Sigmoid colon (tissue), 4 donors: ENCODE data around the gene CPNE9.

Source experiments
- POLR2AphosphoS5 ChIP-seq, 4 donors: sonication (generic); formaldehyde crosslinking; IDR thresholded peaks; one replicate each; pipeline ENCODE4 v1.6.1; 2017; ENCODE audit warnings: antibody characterized with exemption in 4 of 4
- TF ChIP-seq, protein P1 (sequence below), 4 experiments: fragments of 450-650 bp in 3 of 4; fragments of 200-600 bp in 1 of 4; IDR thresholded peaks; one replicate each; pipeline ENCODE4 v1.5.1; 2016 to 2019; ENCODE audit warnings: antibody characterized with exemption in 4 of 4, mild to moderate bottlenecking in 3 of 4, moderate library complexity in 2 of 4

DNA sequence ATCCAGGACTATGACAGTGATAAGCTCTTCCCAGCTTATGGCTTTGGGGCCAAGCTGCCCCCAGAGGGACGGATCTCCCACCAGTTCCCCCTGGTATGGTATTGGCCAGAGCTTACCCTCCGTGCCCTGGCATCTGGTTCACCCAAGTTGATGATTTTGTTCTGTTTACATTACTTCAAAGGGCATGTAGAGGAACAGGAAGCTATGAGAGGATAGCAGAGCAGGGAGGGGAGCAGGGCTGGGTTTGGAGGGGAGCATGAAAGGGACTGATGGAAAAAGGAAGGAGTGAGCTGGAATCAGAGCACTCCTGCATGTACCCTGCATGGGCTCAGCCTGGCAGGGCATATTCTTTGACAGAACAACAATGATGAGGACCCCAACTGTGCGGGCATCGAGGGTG, 14.5 kb downstream of the CPNE9 start:
- no peak for TF ChIP-seq POLR2AphosphoS5 (IDR thresholded peaks at IDR 0.05)
- TF ChIP-seq, protein P1, sequence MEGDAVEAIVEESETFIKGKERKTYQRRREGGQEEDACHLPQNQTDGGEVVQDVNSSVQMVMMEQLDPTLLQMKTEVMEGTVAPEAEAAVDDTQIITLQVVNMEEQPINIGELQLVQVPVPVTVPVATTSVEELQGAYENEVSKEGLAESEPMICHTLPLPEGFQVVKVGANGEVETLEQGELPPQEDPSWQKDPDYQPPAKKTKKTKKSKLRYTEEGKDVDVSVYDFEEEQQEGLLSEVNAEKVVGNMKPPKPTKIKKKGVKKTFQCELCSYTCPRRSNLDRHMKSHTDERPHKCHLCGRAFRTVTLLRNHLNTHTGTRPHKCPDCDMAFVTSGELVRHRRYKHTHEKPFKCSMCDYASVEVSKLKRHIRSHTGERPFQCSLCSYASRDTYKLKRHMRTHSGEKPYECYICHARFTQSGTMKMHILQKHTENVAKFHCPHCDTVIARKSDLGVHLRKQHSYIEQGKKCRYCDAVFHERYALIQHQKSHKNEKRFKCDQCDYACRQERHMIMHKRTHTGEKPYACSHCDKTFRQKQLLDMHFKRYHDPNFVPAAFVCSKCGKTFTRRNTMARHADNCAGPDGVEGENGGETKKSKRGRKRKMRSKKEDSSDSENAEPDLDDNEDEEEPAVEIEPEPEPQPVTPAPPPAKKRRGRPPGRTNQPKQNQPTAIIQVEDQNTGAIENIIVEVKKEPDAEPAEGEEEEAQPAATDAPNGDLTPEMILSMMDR (IDR thresholded peaks at IDR 0.05), result no peak
